Measurements from ENCODE around the gene APOBEC3C.
A peak's percentile ranks its signal among the peaks of the same experiment; 100 is the strongest.

Gene APOBEC3C

DNA sequence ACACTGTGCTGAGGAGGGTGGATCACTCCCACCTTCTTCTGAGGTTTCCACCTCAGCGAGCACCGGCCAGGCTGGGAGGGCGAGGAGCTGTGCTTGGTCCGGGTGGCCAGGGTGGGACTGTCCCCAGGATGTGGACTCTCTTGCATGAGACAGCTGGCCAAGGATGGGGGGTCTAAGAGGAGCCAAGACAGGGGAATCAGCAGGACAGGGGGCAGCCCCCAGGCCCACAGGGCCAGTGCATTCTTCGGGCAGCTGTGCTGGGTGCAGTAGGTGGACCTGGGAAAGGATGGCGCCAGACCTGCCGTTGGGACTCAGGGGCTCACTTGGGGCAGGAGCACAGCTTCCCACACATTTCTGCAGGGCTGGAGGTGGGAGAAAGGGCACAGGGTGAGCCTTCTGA is 47.1 kb upstream of the APOBEC3C start:
- no peaks in the 10 kb centered on the region for H3K4me1 ChIP-seq
- peaks cover 0 to 21% of the 10 kb centered on the region in 2 donors for H3K27me3 ChIP-seq
- H3K36me3 ChIP-seq, result no peaks in the 10 kb centered on the region
- no peak overlapping the region for H3K4me3 ChIP-seq
- no peaks in the 10 kb centered on the region for H3K9me3 ChIP-seq
- intact Hi-C loops (cut with DNase I; ENCODE audit: low total_unique reads), result no loop called here
- TF ChIP-seq, protein P1, sequence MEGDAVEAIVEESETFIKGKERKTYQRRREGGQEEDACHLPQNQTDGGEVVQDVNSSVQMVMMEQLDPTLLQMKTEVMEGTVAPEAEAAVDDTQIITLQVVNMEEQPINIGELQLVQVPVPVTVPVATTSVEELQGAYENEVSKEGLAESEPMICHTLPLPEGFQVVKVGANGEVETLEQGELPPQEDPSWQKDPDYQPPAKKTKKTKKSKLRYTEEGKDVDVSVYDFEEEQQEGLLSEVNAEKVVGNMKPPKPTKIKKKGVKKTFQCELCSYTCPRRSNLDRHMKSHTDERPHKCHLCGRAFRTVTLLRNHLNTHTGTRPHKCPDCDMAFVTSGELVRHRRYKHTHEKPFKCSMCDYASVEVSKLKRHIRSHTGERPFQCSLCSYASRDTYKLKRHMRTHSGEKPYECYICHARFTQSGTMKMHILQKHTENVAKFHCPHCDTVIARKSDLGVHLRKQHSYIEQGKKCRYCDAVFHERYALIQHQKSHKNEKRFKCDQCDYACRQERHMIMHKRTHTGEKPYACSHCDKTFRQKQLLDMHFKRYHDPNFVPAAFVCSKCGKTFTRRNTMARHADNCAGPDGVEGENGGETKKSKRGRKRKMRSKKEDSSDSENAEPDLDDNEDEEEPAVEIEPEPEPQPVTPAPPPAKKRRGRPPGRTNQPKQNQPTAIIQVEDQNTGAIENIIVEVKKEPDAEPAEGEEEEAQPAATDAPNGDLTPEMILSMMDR (IDR thresholded peaks at IDR 0.05), result no peak
- no peak overlapping the region for H3K27ac ChIP-seq
- no peak for DNase-seq

DNA sequence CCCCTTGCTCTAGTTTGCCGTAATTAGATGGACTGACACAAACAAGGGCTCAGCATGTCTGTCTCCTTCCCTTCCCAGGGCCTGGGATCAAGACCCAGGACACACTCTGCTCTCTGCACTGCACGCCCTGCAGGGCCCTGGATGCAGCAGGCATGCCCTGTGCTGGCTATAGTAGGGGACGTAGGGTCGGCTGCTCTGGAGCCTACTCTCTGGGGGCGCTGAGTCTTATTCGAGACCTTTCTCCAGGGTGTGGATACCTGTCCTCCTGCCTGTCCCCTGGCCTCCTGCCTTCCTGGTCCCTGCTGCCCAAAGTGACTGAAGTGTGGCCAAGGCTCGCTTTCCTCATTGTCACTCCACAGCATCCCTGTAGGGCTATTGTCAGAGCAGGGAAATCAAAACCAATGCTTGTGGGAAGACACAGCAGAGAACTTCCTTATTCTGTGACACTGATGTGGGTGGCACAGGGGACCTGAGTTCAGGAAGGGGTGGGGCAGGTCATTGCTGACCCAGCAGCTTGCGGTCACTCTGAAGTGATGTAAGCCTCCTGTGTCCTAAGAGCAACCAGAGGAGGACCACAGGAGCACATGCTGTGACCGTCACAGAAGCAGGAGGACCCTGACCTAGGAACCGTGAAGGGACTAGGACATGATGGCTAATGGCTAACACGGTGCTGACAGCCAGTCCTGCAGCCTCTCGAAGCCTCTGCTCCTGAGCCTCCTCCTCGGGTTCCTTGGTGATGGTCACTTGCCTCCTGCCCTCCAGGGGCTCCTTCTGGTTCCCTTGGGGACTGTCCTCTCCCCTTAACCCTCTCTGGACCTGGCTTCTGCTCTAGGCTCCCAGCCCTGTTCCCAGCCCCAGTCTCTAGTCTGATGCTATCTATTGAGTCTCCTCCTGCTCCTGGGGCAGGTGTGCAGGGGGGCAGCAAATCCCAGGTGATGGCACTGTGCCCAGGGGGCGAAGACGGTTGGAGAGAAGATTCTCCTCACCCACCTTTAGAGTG is 46.3 kb upstream of the APOBEC3C start:
- TF ChIP-seq, protein P1 (IDR thresholded peaks at IDR 0.05), result no peak
- Histone ChIP-seq H3K9me3 (no peaks in the 10 kb centered on the region), H3K27ac (no peak overlapping the region), H3K36me3 (no peaks in the 10 kb centered on the region), H3K4me1 (no peaks in the 10 kb centered on the region), H3K4me3 (no peak overlapping the region), H3K27me3 (peaks cover 0 to 21% of the 10 kb centered on the region in 2 donors)
- intact Hi-C loops (cut with DNase I; ENCODE audit: low total_unique reads), result no loop called here
- DNase-seq, result peak; percentile 51 to 73

DNA sequence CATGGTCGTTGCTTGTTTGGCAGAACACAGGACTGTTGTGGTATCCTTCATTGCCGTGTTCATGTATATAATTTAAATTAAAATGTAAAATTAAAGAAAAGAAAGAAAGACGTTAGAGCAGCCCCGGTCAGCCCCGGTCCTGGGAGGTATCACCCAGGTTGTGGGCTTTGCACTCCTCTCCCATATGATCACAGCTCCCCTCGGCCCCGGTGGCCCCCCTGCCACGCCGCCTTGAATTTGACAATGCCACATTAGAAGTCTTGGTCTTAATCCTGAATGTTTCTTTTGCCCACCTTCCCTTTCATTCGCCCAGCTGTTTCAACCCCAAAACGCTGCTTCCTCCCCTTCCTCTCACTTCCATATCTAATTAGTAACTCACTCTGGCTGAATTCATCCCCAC is 45.3 kb upstream of the APOBEC3C start:
- H3K36me3 ChIP-seq, result no peaks in the 10 kb centered on the region
- intact Hi-C loops (cut with DNase I; ENCODE audit: low total_unique reads), result no loop called here
- TF ChIP-seq, protein P1 (IDR thresholded peaks at IDR 0.05), result no peak
- DNase-seq, result no peak
- H3K4me3 ChIP-seq, result no peak overlapping the region
- no peak overlapping the region for H3K27ac ChIP-seq
- no peaks in the 10 kb centered on the region for H3K4me1 ChIP-seq
- H3K9me3 ChIP-seq, result no peaks in the 10 kb centered on the region
- peaks cover 0 to 21% of the 10 kb centered on the region in 2 donors for H3K27me3 ChIP-seq

DNA sequence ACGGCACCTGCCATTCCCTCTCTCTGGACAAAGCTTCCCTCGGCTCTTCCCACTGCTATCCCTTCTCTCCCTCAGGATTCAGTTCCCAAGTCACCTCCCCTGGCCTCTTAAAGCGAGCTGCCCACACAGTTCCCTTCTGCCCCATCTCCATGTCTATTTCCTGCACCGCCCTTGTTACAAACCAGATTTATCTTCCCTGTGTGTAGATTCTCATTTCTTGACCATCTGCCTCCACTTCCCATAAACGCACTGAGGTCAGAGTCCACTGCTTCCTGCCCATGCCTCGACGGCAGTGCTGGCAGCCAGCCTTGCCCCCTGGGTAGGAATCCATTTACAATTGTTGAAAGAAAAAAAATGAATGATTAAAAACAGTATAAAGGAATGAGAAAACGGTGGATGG is 43.5 kb upstream of the APOBEC3C start:
- Histone ChIP-seq H3K4me1 (no peaks in the 10 kb centered on the region), H3K9me3 (no peaks in the 10 kb centered on the region), H3K4me3 (no peak overlapping the region), H3K36me3 (no peaks in the 10 kb centered on the region), H3K27me3 (peaks cover 0 to 21% of the 10 kb centered on the region in 2 donors), H3K27ac (no peak overlapping the region)
- TF ChIP-seq, protein P1 (IDR thresholded peaks at IDR 0.05), result no peak
- DNase-seq, result no peak
- intact Hi-C loops (cut with DNase I; ENCODE audit: low total_unique reads), result no loop called here

DNA sequence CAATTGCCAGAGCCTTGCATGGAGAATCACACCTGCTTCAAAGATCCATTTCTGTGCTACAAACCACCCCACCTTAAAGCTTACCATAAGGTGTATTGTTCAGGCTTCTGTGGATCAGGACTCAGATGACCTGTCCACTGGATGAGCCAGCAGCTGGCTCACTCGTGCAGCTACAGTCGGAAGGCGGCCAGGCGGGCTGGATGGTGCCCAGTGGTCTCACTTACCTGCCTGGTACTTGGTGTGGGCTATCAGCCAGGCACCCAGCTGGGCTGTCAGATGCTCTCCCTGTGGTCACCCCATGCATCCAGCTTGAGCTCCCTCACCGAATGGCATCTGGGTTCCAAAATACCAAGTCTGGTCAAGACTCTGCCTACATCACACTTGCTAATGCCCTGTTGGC is 42.9 kb upstream of the APOBEC3C start:
- TF ChIP-seq, protein P1 (IDR thresholded peaks at IDR 0.05), result no peak
- H3K9me3 ChIP-seq, result no peaks in the 10 kb centered on the region
- no peak for DNase-seq
- H3K27ac ChIP-seq, result no peak overlapping the region
- H3K27me3 ChIP-seq, result peaks cover 0 to 16% of the 10 kb centered on the region in 2 donors
- no peaks in the 10 kb centered on the region for H3K36me3 ChIP-seq
- intact Hi-C loops (cut with DNase I; ENCODE audit: low total_unique reads), result no loop called here
- no peak overlapping the region for H3K4me3 ChIP-seq
- H3K4me1 ChIP-seq, result no peaks in the 10 kb centered on the region

Data from tibial artery (tissue), 4 donors.